GM18951 (cell line): Measurements from ENCODE around the gene RASSF5.
A peak's percentile ranks its signal among the peaks of the same experiment; 100 is the strongest.

ENCODE experiments used
- POLR2A ChIP-seq: IDR thresholded peaks from 4 replicates; pipeline ENCODE4 v1.6.1; 2011; ENCODE audit warnings: mild to moderate bottlenecking; ENCODE audit not compliant: insufficient read length, insufficient read depth; ENCODE audit errors: extremely low read depth
- in situ Hi-C: fragments of 300-500 bp; cut with MboI; formaldehyde crosslinking; loops from one replicate; pipeline ENCODE4 v1.12.0; 2022; ENCODE audit warnings: low sequenced_read_pairs, mixed read lengths, inconsistent platforms; ENCODE audit not compliant: unreplicated experiment

Gene RASSF5

GRCh38 chr1:206469411-206469932 is 37.9 kb upstream of the RASSF5 start:
- in situ Hi-C loops, result no loop called here
- TF ChIP-seq POLR2A, result no peak

- TF ChIP-seq POLR2A, result peak; percentile 82
- in situ Hi-C loops, result no loop called here
Measured at GRCh38 chr1:206469933-206470691, 37.2 kb upstream of the RASSF5 start, which contains the start of gene IKBKE. Gene IKBKE, plus strand, starts transcription at chr1:206470476. Its CDS starts 2,752 bp downstream, at chr1:206473228.

GRCh38 chr1:206470692-206471414 is 36.5 kb upstream of the RASSF5 start:
- in situ Hi-C loops, result no loop called here
- peak; percentile 47 for TF ChIP-seq POLR2A

- in situ Hi-C loops, result no loop called here
- TF ChIP-seq POLR2A, result no peak
Measured at GRCh38 chr1:206471415-206471801, 35.9 kb upstream of the RASSF5 start.

GRCh38 chr1:206472024-206472423 is 35.3 kb upstream of the RASSF5 start:
- in situ Hi-C loops, result no loop called here
- TF ChIP-seq POLR2A, result no peak

- in situ Hi-C loops, result no loop called here
Measured at GRCh38 chr1:206472454-206472853, 34.9 kb upstream of the RASSF5 start.

GRCh38 chr1:206472886-206473285 is 34.4 kb upstream of the RASSF5 start:
- in situ Hi-C loops, result no loop called here
- no peak for TF ChIP-seq POLR2A

More at GRCh38 chr1:206472454-206472853, 34.9 kb upstream of the RASSF5 start:
- no peak for TF ChIP-seq POLR2A

GRCh38 chr1:206476058-206476457 is 31.3 kb upstream of the RASSF5 start:
- in situ Hi-C loops, result no loop called here
- TF ChIP-seq POLR2A, result no peak

GRCh38 chr1:206476591-206476990 is 30.7 kb upstream of the RASSF5 start:
- in situ Hi-C loops, result no loop called here
- no peak for TF ChIP-seq POLR2A

- no peak for TF ChIP-seq POLR2A
- in situ Hi-C loops, result no loop called here
Measured at GRCh38 chr1:206477110-206477509, 30.2 kb upstream of the RASSF5 start.

- no peak for TF ChIP-seq POLR2A
- in situ Hi-C loops, result no loop called here
Measured at GRCh38 chr1:206477581-206478380, 29.6 kb upstream of the RASSF5 start.

- in situ Hi-C loops, result no loop called here
- TF ChIP-seq POLR2A, result no peak
Measured at GRCh38 chr1:206478746-206479145, 28.6 kb upstream of the RASSF5 start.
